ENCODE data around the gene HAT1. TPM values are rescaled to one million over a fixed set of nuclear protein-coding genes. Genes with fewer than 3 reads are reported as not detected.

The HAT1 gene
- total and polyA plus RNA-seq, 11 donors = 9.9 to 60.7 (median 34.1) TPM

DNA sequence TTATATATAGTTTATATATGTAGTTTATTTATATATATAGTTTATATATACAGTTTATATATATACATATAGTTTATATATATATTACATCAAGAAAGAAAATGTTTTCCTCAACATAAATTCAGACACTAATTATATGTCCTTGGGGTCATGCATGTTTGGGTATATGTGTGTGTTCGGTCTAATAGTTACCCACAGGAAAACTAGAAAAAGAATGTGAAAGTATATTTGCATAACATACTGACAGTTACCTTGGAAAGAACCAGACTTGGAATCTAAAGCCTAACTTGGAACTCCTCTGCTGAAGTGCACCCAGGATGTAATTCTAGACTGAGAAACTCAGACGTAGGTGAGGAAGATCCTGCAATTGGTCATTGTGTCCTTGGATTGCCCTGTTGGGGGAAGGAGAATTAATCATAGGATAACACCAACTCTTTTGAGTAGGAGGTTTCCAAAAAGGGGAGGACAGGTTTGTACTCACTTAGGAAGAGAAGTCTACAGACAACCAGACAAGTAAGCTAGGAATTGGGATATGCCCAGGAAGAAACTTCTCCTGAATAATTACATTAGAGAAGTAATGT lies 19.3 kb upstream of the HAT1 start:
- no peaks in the 10 kb centered on the region for H3K36me3 ChIP-seq
- ATAC-seq = no peak
- H3K27me3 ChIP-seq = no peaks in the 10 kb centered on the region
- H3K4me3 ChIP-seq = no peak overlapping the region
- H3K4me1 ChIP-seq = no peaks in the 10 kb centered on the region
- TF ChIP-seq, protein P1, sequence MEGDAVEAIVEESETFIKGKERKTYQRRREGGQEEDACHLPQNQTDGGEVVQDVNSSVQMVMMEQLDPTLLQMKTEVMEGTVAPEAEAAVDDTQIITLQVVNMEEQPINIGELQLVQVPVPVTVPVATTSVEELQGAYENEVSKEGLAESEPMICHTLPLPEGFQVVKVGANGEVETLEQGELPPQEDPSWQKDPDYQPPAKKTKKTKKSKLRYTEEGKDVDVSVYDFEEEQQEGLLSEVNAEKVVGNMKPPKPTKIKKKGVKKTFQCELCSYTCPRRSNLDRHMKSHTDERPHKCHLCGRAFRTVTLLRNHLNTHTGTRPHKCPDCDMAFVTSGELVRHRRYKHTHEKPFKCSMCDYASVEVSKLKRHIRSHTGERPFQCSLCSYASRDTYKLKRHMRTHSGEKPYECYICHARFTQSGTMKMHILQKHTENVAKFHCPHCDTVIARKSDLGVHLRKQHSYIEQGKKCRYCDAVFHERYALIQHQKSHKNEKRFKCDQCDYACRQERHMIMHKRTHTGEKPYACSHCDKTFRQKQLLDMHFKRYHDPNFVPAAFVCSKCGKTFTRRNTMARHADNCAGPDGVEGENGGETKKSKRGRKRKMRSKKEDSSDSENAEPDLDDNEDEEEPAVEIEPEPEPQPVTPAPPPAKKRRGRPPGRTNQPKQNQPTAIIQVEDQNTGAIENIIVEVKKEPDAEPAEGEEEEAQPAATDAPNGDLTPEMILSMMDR (IDR thresholded peaks at IDR 0.05) = no peak
- no peak overlapping the region for H3K27ac ChIP-seq
- WGBS, 4 donors = 66 to 68% (median 67%) methylated on average over 2 of the region's 2 CpGs
- intact Hi-C loops (cut with DNase I) = no loop called here
- no peak for DNase-seq
- peaks cover 0 to 5% (median 0%) of the 10 kb centered on the region in 12 donors for H3K9me3 ChIP-seq

DNA sequence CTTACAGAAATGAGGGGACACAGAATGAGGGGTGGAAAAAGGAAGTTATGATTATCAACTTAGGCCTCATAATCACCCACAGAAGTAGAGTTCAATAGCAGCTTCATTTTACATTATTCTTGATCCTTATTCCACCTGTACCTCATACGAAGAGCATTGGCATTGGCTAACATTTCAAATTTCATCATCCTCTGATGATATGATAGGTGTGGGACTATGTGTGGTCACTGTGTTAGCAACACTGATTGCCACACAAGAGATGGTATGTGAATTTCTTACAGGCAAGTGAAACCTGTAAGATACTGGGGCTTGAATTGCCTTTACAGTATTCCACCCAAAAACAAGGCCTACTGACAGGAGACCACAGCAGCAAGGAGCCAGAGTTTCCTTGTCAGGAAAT lies 14.0 kb upstream of the HAT1 start:
- no peak for TF ChIP-seq POLR2A (IDR thresholded peaks at IDR 0.05)
- TF ChIP-seq, protein P1 (IDR thresholded peaks at IDR 0.05) = no peak
- Histone ChIP-seq H3K9me3 (no peaks in the 10 kb centered on the region), H3K36me3 (no peaks in the 10 kb centered on the region), H3K27me3 (no peaks in the 10 kb centered on the region), H3K27ac (no peak overlapping the region), H3K4me3 (no peak overlapping the region), H3K4me1 (no peaks in the 10 kb centered on the region)
- ATAC-seq (no peak), DNase-seq (no peak)
- intact Hi-C loops (cut with DNase I) = no loop called here
- 83 to 100% (median 94%) methylated on average over 1 of the region's 1 CpG for WGBS, 4 donors

DNA sequence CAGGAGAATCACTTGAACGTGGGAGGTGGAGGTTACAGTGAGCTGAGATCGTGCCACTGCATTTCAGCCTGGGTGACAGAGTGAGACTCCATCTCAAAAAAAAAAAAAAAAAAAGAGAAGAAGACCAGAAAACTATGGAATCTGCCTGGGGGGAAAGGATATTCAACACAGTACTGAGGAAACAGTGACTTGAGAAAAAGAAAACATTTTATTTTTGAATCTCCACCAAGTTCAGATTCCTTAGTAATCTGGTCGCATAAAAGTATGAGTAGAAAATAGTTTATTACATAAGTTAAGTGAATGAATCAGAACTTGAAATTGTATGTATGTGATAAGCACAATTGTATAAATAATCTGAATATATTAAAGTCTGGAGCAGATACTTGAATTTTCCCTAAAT lies 13.0 kb upstream of the HAT1 start:
- intact Hi-C loops (cut with DNase I) = no loop called here
- no peaks in the 10 kb centered on the region for H3K9me3 ChIP-seq
- TF ChIP-seq, protein P1 (IDR thresholded peaks at IDR 0.05) = no peak
- no peak for TF ChIP-seq POLR2A (IDR thresholded peaks at IDR 0.05)
- DNase-seq = no peak
- H3K4me3 ChIP-seq = no peak overlapping the region
- 76 to 89% (median 82%) methylated on average over 3 of the region's 3 CpGs for WGBS, 4 donors
- no peak for ATAC-seq
- H3K4me1 ChIP-seq = no peaks in the 10 kb centered on the region
- no peaks in the 10 kb centered on the region for H3K27me3 ChIP-seq
- no peaks in the 10 kb centered on the region for H3K36me3 ChIP-seq
- no peak overlapping the region for H3K27ac ChIP-seq

DNA sequence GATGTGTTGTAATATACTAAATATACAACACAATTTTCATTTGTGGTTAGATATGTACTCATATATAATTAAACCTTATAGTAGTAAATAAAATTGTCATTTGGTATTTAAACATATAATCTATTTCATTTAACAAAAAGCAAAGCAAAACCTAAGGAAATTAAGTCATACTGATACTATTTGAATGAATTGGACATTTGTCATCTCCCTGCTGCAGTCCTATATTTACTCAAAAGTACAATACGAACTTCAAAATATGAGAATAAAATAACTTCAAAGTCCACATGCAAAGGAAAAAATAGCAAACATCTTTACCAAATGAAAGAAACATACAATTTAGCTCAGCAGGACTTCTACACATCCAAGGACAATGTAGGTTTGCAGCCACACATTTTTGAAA lies 11.8 kb upstream of the HAT1 start:
- H3K9me3 ChIP-seq = no peaks in the 10 kb centered on the region
- no peaks in the 10 kb centered on the region for H3K4me1 ChIP-seq
- intact Hi-C loops (cut with DNase I) = no loop called here
- H3K4me3 ChIP-seq = no peak overlapping the region
- no peak overlapping the region for H3K27ac ChIP-seq
- no peak for ATAC-seq
- no peaks in the 10 kb centered on the region for H3K27me3 ChIP-seq
- 62 to 73% (median 65%) methylated on average over 1 of the region's 1 CpG for WGBS, 4 donors
- no peak for TF ChIP-seq POLR2A (IDR thresholded peaks at IDR 0.05)
- TF ChIP-seq, protein P1 (IDR thresholded peaks at IDR 0.05) = no peak
- no peaks in the 10 kb centered on the region for H3K36me3 ChIP-seq
- DNase-seq = no peak
